GM21367 (cell line): ENCODE measurements around the gene PDAP1.
"Not testable (repeated sequence)": the region's sequence is repeated elsewhere in the genome, so short reads cannot be mapped to it uniquely, and the experiment has no call there.

Experiments used
- ATAC-seq: cut with Tn5 transposase; IDR thresholded peaks from one replicate; pipeline ENCODE4 v1.9.1; 2021; ENCODE audit not compliant: unreplicated experiment

Gene PDAP1, protein sequence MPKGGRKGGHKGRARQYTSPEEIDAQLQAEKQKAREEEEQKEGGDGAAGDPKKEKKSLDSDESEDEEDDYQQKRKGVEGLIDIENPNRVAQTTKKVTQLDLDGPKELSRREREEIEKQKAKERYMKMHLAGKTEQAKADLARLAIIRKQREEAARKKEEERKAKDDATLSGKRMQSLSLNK

DNA sequence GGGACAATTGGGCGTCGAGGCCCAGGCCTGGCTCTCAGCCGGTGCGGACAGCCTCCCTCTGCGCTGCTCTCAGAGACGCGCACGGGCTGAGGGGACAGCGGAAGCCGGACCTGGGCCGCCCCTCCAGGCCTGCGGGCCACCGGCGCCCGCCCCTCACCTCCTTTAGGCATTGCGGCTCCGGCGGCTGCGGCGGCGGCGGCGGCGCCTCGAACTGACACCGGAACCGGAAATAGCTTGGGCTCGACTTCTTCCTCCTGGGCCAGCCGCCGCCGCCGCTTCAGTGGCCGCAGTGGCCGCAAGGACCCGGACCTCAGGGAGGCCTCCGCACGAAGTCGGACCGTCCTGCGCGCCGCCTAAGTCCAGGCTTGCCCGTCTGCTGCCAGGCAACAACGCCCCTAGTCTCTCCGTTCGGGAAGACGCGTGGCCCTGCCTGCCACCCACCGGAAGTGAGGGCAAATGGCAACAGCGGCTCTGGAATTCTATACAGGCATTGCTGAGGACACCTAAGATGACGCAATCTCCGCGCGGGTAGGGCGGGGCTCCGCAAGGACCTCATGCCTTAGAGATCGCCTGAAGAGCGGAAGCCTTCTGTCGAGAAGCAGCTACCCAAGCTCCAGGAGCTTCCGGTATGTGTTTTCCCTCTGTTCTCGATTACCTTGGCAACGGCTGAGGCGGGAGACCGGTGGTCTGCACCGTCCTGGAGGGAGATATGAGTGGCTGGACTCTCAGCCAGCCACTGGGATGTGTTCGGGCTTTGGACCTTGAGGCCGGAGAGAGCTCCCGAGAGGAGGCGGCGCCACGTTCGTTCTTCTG is at the start of gene PDAP1, which contains the start of gene BUD31:
PDAP1 (minus strand) TSS at position 219 of the 813 bp plus-strand sequence; CDS start at position 170, 49 bp downstream.
BUD31 (plus strand) TSS at position 591 of the 813 bp plus-strand sequence. CDS start 2,124 bp downstream, outside the sequence.
- peak; percentile 67 for ATAC-seq

DNA sequence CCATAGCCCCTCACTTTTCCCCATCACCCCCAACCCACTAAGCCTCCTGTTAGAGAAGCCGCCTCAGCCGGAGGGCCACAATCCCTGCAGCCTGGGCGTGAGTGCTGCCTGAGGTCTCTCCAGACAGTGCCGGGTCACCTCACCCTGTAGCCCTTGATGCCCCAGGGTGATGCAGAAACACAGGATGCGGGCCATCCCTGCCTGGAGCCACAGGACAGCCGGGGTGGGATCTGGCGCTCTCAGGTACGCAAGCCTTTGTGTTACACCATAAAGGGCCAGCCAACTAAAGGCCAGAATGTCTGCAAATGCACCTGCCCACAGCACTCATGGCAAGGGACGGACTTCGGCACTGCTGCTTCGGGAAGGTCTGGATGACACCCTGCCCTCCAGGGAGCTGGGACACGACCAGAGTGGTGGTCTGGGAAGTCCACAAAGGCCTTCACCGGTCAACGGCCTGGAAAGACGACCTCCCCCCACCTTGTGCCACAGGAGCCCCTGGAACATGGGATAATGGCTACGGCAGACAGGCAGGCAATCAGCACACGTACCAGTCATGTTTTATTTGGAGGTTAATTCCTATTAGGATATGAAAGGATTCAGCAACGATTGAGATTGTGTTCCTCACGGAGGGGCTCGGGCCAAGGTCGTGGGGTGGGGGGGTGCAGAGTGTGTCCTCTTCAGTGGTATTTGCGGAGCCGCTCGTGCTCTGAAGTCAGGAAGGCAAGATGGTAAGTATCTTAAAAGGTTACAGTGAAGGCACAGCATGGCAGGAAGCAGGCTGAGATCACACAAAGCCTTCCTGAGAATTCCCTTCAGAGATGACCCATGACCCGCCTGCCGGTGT is 49.5 kb upstream of the PDAP1 start:
- ATAC-seq: no peak

DNA sequence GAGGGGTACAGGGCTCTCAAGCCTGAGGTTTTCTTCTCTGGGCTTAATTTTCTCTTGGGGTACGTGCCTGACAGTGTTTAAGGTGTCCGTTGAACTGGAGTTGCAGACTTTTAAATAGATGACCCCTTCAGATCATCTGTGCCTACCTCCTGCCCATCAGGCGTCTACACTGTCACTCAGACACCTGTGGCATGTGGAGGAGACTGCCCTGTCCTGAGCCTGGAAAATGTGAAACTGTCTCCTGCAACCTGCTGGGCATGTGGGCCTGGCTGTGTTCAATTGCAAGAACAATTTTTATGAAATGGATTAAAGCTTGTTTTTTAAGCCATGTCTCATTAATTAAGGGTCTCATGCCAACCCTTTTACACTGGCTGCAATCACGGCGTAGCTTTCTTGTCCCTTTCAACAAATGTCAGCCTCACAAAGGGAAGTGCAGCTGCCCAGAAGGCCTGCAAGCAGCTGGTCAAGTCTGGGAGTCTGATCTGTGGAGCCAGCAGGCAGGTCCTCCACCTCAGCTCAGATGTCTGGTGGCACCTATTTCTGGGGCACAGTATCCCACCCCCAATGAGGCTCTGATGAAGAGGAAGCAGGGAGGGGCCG is 48.8 kb upstream of the PDAP1 start:
- no peak for ATAC-seq

DNA sequence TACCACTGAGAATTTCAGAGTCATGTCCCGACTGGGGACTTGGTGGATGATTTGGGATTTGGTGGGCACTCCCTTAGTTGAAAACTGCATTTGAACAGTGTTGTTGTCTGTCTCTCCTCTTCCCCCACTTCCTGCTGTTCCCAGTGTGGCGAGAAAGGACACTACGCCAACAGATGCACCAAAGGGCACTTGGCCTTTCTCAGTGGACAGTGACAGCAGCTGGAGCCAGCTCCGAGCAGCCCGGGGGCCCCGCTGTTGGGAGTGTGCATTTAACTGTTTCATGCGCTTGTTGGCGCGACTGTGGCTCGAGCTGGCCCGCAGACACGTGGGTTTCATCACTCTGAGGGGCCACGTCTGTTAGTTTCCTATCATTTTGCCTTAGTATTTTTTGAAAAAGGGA is 47.9 kb upstream of the PDAP1 start:
- no peak for ATAC-seq

DNA sequence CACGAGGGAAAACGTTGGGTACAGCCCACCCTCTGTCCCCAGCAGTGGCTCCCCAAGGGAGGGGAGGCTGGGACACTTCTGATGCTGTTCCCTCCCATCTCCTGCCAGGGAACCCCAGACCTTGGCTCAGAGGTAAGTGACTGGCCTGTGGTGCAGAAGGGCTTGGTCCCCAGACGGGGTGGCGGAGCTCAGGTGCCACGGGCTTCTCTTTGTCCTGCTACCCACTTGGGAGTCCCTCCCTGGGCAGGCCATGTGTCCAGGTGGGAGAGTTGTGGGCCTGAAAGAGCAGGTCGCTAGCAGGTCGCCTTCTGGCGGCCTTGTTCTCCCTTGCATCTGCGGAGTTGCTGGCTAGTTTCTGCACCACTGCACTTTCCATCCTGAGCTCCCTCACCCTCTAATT is 47.5 kb upstream of the PDAP1 start:
- ATAC-seq: no peak

DNA sequence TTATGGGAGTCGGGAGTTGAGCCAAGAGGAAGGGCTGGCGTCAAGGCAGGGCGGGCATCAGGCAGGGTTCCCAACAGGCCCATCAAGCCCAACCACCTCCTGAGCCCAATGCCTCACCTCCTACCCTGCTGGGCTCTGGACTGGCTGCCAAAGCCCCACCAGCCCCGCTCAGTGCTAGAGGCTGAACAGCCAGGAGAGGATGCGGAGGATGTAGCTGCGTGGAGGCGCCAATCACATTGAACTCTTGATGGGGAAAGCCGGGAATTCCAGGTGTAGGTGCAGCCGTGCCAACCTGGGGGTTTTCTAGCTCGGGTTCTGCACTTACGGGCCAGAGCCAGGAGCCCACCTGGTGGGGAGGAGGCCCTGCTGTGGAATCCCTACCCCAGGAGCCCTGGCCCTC is 44.7 kb upstream of the PDAP1 start:
- ATAC-seq: no peak

DNA sequence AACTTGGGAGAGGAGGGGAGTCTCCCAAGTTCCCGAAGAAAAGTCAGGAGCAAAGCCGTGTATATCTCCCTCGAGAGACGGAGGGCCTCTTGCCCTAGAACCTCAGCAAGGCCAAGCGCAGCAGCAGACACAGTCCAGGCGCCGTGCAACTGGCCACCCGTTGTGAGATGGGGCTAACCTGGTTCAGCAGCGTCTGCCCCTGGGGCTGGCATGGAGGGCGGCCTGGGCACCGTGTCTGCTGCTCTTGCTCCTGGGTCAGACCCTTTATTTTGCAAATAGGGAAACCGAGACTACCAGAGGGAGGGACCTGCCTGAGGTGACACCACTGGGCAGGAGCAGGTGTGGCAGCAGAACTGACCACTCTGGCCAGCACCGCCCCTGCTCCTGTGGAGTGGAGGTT is 44.1 kb upstream of the PDAP1 start:
- no peak for ATAC-seq

DNA sequence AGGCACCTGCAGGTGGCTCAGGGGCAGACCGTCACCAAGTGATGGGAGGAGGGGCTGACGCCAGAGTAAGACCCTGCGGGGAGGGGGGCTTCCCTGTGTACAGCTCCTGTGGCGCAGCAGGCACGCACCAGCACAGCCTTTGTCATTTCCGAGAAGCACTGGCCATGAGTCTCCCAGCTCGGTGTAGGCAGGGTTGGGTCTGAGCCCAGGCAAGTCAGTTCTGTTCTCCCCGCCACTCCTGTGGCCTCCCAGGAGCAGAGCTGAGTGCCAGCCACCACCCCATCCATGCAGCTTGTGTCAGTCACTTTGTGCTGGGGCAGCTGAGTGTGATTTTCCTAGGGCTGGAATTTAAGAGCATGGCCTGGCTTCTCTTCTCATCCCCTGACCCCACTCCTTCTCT is 43.5 kb upstream of the PDAP1 start:
- ATAC-seq: no peak

DNA sequence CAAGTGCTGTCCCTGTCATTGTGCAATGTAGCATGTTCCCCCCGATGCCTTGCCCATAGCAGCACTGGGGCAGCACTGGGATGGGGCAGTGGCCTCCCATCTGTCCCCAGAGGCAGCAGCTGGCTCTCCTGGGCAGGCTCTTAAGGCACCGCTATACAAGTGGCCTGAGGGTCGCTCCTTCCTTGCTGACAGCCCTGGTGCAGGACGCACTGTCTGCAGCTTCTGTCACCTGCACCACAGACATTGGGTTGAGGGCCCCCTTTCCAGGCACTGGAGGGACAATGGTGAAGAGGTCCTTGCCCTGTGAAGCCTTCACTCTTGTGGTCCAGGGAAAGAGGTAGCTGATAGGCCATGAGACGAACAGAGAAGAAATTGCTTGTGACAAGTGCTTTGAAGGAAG is 40.9 kb upstream of the PDAP1 start:
- no peak for ATAC-seq

DNA sequence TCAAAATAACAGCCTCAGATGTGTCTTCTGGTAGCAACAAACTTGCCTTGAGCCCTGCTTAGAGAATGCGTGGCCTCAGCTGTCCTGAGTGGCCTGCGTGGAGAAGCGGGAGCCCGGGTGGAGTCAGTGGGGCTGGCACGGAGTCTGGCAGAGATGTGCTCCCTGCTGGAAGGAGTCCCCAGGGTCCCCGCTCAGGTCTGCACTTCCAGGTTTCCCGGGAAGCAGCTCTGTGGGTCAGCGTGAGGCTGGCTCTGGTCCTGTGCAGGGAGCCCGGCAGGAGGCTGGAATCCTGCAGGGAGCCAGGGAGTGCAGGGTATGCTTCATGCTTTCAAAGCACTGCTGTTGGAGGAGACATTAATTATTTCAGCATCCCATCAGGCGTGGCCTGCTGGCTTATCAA is 40.5 kb upstream of the PDAP1 start:
- ATAC-seq: no peak

DNA sequence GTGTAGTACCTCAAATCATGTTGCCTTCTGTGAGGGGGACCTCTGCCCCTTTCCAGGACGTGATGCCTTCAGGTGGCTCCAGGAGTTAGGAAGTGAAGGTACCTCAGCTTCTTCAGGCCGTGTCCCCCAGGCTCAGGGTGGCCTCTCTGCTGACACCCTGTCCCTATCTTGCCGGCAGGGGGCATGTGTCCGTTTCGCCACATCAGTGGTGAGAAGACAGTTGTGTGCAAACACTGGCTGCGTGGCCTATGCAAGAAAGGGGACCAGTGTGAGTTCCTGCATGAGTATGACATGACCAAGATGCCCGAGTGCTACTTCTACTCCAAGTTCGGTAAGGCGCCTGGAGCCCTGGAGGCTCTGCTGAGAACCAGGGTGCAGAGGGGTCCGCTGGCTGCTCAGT is 39.5 kb upstream of the PDAP1 start:
- ATAC-seq: no peak

DNA sequence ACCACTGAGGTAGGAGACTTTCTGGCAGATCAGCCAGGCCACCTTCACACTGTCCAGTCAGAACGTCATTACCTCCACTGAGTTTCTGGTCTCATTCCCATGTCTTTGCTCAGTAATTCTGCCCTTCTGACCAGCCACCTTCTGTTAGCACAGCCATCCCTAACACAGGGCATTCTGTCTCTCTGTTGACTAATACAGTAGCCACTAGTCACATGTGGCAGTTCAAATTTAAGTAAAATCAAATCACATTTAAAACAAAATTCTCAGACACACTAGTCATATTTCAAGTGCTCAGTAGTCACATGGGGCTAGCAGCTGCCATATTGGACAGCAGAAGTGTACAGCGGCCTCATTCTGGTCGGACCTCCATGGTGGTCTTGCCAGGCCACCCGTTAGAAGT is 37.7 kb upstream of the PDAP1 start:
- no peak for ATAC-seq

DNA sequence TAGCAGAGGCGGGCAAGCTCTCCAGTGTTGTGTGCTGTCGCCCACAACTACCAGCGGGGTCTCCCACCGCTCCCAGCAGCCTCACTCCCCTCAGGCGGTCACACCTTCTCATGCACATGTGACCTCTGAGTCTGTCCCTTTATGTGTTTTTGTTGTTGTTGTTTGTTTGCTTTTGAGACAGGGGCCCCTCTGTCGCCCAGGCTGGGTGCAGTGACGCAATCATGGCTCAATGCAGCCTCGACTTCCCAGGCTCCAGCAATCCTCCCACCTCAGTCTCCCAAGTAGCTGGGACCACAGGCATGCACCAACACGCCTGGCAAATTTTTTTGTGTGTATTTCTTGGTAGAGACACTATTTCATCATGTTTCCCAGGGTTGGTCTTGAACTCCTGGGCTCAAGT is 31.8 kb upstream of the PDAP1 start:
- ATAC-seq: no peak

DNA sequence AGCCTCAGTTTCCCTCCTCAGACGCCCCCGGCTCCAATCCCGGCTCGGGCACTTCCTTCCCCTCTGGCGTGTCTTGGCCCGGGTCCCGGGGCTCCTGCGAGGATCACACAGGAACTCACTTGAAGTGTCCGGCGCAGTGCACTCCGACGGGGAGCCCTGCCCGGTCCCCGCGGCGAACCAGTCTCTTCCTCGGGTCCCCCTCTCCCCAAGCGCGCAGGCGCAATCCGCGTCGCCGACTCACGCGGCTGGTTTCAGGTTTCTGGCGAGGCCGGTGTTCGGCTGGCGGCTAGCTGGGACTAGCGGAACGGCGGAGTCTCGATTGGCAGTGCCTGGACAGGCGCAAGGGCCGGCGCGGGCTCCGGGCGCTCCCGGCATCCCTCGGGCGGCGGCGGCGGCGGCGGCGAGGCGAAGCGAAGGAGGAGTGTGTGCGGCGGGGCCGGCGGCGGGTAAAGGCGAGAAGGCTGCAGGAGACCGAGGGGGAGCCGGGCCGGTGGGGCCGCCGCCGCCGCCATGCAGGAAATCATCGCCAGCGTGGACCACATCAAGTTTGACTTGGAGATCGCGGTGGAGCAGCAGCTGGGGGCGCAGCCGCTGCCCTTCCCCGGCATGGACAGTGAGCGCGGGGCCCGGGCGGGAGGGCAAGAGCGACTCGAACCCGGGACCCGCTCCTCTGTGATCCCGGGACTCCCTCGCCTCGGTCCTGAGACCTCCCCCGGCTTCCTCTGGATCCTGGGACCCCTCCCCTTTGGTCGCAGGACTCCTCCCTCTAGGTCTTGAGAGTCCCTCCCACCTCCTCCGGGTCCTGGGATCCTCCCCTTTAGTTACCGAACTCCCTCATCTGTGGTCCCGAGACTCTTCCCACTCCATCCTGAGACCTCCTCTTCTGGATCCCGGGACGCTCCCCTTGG is 30.4 kb upstream of the PDAP1 start, which contains the start of the genes CPSF4 and PTCD1:
CPSF4 (plus strand) TSS at position 371 of the 908 bp plus-strand sequence; CDS start at position 511, 140 bp downstream.
PTCD1 (minus strand) TSS at position 226 of the 908 bp plus-strand sequence. CDS start 3,556 bp downstream, outside the sequence.
- ATAC-seq: peak; percentile 73

DNA sequence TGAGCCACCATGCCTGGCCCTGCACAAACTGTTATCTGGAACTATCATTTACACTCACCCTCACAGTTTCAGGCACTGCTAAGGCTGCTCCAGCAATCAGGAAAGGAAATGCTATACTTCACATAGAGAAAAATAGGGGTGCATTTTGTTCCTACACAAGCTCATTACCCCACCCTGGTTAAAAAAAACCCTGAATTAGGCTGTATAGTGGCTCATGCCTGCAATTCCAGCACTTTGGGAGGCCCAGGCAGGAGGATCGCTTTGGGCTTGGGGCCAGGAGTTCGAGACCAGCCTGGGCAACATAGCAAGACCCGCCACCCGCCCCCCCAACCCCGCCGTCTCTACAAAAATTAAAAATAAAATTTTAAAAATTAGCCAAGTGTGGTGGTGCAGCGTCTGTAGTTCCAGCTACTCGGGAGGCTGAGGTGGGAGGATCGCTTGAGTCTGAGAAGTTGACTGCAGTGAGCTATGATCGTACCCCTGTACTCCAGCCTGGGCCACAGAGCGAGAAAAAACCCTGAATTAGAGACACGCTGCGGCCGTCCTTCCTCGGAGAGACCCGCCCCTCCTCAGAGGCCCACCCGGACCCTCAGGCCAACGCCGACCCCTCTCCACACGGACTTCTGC is 29.7 kb upstream of the PDAP1 start:
- no peak for ATAC-seq

DNA sequence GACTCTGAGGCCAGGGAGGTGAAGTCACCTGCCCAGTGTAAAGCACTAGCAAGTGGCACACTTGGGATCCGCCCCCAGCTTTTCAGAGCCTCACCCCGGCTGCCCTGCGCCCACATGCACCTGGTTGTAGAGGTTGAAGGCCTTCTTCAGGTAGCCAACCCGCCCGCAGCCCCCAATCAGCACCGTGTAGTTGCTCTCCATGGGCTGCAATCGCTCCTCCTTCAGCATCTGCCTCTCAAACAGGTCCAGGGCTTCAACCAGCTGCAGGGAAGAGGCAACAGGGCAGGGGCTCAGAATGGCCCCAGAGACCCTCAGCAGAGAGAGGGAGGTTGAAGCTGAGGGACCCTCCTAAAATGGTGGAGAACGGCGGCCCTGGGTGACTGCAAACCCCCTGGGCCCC is 24.8 kb upstream of the PDAP1 start:
- ATAC-seq: no peak

DNA sequence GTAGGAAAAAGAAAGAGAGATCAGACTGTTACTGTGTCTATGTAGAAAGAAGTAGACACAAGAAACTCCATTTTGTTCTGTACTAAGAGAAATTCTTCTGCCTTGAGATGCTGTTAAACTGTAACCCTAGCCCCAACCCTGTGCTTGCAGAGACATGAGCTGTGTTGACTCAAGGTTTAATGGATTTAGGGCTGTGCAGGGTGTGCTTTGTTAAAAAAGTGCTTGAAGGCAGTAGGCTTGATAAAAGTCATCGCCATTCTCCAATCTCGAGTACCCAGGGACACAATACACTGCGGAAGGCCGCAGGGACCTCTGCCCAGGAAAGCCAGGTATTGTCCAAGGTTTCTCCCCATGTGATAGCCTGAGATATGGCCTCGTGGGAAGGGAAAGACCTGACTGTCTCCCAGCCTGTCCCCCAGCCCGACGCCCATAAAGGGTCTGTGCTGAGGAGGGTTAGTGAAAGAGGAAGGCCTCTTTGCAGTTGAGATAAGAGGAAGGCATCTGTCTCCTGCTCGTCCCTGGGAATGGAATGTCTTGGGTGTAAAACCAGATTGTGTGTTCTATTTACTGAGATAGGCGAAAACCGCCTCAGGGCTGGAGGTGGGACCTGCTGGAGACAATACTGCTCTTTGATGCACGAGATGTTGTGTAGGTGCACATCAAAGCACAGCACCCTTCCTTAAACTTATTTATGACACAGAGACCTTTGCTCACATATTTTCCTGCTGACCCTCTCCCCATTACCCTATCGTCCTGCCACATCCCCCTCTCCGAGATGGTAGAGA is 23.6 kb upstream of the PDAP1 start:
- not testable (repeated sequence) for ATAC-seq

DNA sequence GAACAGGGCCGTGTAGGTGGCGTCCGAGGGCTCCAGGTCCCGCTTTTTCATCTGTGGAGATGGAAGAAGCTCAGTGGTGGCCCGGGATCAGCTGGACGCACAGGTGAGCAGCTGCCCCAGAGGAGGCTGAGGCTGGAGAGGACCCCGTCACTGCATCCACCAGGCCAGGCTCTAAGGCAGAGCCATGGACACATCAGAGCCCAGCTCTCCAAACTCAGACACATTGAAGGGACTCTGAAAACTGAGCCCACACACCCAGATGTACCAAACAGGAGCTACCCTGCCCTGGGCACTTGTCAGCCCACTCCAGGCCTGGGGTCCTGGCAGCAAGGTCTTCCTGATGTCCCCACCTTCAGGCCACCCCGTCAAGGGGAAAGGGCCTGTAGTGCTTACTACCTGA is 21.4 kb upstream of the PDAP1 start:
- ATAC-seq: no peak
